Stimulated activated CD4-positive, alpha-beta T cell treated with anti-CD3 and anti-CD28 coated beads, Interleukin-1b, Interleukin-23, amount 100 ng/mL, for 1 hour (primary cell): ENCODE measurements around the gene NISCH.

Source experiments
- DNase-seq, 2 donors: peaks; one replicate each; pipeline ENCODE4 v3.0.0-alpha.2; 2020; ENCODE audit warnings: low read depth in 2 of 2

The NISCH gene

DNA sequence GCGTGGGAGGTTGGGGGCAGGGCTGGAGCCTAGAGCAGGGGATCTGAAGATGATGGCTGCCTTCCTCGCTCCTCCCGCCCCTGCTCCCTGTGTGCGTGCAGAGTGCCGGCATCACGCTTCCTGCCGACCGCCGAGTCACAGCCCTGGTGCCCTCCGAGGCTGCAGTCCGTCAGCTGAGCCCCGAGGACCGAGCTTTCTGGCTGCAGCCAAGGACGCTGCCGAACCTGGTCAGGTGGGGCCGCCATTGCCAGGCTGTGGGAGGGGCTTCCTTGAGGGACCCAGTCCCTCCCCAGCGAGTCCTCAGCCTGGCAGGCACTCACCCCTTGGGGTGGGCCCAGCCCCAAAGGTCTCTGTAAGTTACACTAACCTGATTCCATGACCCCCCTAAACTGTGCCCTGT lies 57.3 kb downstream of the NISCH start:
- DNase-seq = no peak

DNA sequence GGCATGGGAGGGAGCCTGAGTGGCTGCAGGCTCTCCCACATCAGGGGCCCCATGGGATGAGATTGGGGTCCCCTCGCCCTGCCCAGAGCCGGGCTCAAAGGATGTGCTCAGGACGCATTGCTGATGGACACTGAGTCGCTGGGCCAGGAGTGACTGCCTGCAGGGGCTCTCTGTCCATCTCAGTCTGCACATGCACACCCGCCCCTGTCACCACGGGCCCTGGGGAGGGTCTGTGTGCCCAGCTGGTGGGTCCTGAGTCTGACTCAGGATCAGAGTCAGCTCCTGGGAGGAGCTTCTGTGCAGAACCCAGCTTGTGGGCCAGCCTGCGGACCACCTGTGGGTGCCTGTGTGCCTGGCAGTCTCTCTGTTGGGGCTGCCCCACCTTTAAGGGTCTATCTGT lies 57.9 kb downstream of the NISCH start:
- DNase-seq = no peak

DNA sequence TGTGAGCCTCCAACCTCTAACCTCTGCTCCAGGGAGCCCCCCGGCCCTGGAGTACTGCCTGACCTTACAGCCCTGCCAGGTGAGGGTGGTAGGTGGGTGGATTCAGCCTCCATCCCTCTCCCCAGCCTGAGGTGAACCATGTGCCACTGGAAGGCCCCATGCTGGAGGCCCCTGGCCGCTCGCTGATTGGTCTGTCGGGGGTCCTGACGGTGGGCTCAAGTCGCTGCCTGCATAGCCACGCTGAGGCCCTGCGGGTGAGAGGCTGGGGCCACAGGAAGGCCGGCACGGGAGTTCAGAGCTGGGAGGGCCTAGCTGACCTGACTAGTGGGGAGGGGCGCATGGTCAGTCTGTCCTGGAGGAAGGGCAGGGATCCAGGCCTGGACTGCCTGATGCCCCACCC lies 59.2 kb downstream of the NISCH start:
- DNase-seq = no peak

DNA sequence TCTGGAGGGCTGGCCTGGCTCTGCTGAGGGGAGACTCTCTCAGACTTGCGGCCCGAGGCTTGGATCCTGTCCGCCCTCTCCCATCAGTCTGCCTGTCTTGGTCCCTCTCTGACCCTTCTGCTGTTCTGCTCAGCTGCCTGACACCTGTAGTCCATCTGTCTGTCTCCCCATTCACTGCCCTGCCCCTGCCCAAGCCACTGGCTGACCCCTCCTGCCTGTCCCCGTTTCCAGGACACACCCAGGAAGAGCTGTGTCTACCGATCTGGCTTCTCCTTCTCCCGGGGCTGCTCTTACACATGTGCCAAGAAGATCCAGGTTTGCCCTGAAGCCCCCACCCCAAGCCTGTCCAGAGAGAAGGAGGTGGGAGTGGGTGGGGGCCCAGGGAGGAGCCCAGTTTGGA lies 59.8 kb downstream of the NISCH start:
- DNase-seq = no peak

DNA sequence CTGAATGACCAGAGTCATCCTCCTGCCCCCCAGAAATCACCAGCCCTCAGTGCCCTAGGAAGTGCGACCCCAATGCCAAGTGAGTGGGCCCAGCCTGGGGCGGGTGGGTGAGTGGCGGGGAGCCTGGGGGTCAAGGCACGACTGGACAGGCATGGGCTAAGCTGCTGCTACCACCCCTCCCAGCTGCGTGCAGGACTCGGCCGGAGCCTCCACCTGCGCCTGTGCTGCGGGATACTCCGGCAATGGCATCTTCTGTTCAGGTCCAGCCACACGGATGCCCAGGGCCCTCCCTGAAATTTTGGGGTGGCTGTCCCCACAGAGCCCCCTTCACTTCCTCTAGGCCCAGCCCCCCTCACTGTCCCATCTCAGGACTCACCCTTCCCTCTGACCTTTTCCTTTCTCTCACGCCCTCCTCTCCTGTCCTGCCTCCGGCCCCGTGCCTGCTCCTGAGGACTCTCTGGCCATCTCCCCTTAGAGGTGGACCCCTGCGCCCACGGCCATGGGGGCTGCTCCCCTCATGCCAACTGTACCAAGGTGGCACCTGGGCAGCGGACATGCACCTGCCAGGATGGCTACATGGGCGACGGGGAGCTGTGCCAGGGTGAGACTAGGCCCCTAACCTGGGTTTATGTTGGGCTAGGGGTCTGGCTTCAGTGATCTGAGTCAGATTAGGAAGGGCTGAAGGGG lies 61.2 kb downstream of the NISCH start:
- DNase-seq = no peak

DNA sequence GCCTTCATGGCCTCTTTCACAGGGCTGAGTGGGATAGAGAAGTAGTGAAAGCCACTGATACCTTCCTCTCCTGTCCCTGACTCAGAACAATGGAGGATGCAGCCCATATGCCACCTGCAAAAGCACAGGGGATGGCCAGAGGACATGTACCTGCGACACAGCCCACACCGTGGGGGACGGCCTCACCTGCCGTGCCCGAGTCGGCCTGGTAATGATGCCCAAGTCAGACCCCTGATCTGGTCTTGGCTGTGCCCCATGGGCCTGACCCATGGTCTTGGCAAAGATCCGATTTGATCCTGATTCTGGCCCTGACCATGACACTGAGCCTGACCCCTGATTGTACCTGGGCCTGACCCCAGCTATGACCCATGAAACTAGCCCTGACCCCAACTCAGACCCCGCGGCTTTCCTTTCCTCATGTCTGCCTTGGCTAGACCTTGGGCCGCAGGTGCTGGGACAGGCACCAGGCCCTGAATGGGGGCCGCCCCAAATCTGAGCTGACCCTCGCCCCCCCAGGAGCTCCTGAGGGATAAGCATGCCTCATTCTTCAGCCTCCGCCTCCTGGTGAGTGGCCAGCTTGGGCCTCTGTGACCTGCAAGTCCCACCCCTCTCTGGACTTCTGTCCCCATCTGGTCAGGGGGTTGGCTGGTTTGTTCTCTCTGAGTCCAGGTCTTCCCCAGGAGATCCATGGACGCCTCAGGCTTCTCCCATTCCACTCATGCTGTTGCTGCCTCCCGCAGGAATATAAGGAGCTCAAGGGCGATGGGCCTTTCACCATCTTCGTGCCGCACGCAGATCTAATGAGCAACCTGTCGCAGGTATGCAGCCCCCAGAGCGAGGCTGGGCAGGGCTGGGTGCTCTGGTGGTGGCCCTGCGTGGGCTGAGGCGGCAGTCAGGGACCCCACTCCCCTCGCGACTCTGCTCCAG lies 62.7 kb downstream of the NISCH start:
- no peak for DNase-seq

DNA sequence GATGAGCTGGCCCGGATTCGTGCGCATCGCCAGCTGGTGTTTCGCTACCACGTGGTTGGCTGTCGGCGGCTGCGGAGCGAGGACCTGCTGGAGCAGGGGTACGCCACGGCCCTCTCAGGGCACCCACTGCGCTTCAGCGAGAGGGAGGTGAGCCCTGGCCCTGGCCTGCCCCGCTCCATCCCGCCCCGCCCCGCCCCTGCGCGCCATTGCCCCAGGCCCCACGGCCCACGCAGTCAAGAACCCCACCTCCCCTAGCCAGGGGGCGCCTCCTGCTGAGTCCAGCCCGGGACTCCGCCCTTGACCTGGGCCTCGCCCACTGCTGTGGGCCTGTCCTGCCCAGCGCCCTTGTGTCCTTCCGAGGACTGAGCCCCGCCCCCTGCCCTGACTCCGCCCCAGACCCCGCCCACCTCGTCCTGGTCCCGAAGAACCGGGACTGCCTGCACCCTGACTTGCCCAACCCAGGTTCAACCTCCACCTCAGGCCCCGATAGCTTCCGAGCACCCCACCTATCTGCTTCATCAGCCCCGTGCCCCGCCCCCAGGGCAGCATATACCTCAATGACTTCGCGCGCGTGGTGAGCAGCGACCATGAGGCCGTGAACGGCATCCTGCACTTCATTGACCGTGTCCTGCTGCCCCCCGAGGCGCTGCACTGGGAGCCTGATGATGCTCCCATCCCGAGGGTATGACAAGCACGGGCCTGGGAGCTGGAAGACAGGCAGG lies 63.5 kb downstream of the NISCH start:
- DNase-seq = no peak

DNA sequence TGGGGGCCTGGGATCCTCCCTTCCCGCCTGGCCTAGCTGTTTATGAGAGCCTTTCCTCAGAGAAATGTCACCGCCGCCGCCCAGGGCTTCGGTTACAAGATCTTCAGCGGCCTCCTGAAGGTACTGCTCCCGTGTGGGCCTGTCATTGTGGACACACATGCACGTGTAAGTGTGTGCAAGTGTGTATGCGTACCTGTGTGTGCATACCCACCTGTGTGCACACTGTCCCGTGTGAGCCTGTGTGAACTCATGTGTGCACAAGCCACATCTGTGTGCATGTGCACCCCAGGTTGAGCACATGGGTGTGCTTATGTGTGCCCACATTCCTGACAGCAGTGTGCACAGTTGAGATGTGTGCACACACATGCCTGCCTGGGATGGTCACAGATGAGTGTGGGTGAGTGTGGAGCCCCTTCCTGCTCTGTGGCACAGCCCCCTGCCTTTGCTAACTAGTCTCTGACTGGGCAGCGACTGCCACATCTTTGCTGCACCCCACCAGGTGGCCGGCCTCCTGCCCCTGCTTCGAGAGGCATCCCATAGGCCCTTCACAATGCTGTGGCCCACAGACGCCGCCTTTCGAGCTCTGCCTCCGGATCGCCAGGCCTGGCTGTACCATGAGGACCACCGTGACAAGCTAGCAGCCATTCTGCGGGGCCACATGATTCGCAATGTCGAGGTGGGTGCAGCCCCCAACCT lies 64.2 kb downstream of the NISCH start:
- no peak for DNase-seq

DNA sequence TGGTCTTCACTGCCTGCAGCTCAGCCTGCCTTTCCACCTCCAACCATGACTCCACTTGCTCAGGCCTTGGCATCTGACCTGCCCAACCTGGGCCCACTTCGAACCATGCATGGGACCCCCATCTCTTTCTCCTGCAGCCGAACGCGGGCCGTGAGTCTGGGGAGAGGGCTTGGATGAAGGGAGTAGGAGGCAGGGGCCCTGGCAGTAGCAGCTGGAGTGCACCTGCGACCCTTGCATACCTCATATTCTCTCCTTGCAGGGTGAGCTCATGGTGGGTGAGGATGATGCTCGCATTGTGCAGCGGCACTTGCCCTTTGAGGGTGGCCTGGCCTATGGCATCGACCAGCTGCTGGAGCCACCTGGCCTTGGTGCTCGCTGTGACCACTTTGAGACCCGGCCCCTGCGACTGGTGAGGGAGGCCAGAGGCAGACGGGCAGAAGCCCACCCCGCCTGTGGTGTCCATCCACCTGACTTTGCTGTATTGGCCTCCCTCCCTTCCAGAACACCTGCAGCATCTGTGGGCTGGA lies 64.8 kb downstream of the NISCH start:
- DNase-seq = no peak

DNA sequence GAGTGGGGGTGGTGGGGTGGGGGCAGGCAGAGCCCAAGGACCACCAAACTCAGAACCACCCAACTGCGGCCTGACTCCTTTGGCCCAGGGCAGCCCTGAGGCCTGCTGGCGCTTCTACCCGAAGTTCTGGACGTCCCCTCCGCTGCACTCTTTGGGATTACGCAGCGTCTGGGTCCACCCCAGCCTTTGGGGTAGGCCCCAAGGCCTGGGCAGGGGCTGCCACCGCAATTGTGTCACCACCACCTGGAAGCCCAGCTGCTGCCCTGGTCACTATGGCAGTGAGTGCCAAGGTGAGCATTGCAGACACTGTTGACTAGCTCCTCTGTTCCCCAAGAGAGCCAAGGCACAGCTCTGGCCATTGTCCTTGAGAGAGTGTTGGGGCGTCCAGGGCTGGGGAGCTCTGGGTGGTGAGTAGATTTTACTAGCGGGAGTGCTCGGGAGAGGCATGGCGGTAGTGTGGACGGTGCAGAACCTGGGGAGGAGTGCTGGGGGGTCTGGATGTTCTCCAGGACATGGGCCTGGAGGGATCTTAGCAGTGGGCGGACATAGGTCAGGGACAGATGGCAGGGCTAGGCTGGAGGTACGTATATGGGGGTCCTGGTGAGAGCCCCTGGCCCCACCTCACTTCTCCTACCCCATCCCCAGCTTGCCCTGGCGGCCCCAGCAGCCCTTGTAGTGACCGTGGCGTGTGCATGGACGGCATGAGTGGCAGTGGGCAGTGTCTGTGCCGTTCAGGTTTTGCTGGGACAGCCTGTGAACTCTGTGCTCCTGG lies 65.5 kb downstream of the NISCH start:
- DNase-seq = no peak

DNA sequence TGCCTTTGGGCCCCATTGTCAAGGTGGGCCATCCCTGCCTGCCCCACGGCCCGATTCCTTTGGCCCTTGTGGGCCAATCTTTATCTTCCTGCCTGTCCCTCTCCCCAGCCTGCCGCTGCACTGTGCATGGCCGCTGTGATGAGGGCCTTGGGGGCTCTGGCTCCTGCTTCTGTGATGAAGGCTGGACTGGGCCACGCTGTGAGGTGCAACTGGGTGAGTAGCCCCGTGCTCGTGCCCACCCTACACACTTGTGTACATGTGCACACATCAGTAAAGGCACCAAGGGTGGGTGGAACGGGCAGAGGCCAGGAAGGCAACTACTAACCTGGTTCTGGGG lies 66.1 kb downstream of the NISCH start:
- no peak for DNase-seq

DNA sequence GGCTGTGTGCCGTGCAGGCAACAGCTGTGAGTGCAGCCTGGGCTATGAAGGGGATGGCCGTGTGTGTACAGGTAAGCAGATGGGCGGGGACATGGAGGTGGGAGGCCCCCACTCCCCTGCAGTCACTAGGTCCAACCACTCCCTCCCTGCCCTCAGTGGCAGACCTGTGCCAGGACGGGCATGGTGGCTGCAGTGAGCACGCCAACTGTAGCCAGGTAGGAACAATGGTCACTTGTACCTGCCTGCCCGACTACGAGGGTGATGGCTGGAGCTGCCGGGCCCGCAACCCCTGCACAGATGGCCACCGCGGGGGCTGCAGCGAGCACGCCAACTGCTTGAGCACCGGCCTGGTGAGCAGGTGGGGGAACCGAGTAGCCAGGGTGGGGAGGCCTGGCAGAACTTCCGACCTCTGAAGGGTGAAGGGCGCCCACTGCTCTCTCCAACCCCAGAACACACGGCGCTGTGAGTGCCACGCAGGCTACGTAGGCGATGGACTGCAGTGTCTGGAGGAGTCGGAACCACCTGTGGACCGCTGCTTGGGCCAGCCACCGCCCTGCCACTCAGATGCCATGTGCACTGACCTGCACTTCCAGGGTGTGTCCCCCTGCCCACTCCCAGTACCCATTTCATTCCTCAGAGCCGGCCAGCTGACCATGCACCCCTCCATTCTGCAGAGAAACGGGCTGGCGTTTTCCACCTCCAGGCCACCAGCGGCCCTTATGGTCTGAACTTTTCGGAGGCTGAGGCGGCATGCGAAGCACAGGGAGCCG lies 66.7 kb downstream of the NISCH start:
- no peak for DNase-seq

DNA sequence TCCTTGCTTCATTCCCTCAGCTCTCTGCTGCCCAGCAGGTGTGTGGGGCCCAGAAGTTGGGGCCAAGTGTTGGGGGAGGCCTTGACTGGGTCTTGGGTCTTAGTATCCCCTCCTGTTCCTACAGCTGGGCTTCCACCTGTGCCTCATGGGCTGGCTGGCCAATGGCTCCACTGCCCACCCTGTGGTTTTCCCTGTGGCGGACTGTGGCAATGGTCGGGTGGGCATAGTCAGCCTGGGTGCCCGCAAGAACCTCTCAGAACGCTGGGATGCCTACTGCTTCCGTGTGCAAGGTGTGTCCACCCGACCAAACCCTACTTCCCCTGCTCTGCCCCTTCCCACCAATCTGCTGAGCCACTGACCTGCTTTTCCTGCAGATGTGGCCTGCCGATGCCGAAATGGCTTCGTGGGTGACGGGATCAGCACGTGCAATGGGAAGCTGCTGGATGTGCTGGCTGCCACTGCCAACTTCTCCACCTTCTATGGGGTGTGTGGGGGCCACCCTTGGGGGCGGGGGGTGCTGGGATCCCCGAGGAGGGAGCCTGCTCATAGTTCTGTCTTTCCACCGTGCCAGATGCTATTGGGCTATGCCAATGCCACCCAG lies 67.3 kb downstream of the NISCH start:
- no peak for DNase-seq

DNA sequence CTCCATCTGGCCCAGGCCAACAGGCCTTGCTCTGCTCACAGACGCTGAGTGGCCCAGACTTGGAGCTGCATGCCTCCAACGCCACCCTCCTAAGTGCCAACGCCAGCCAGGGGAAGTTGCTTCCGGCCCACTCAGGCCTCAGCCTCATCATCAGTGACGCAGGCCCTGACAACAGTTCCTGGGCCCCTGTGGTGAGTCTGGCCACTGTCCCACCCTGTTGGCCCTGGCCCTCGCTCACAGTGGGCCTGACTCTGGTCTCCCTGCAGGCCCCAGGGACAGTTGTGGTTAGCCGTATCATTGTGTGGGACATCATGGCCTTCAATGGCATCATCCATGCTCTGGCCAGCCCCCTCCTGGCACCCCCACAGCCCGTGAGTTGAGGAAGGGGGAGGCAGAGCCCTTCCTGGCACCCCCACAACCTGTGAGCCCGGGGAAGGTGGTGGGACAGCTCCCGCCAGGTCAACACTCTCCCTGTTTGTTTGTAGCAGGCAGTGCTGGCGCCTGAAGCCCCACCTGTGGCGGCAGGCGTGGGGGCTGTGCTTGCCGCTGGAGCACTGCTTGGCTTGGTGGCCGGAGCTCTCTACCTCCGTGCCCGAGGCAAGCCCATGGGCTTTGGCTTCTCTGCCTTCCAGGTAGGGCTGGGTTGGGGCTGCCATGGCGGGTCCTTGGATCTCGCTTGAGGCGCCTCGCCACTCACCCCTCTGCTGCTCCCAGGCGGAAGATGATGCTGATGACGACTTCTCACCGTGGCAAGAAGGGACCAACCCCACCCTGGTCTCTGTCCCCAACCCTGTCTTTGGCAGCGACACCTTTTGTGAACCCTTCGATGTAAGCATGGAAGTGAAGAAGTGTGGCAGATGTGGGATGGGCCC lies 68.2 kb downstream of the NISCH start:
- no peak for DNase-seq

DNA sequence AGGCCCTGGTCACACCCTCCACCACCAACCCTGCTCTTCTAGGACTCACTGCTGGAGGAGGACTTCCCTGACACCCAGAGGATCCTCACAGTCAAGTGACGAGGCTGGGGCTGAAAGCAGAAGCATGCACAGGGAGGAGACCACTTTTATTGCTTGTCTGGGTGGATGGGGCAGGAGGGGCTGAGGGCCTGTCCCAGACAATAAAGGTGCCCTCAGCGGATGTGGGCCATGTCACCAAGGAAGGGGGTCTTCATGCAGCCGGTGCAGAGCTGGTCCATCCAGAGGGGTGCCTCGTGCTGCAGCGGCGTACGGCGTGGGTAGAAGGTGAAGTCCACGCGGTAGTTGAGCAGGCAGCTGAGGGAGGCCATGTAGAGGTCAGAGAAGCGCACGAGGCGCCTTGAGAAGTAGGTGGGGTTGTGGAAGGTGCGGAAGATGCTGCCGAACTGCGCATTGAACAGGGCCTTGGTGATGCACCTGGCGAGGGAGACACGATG lies 68.9 kb downstream of the NISCH start:
- DNase-seq = no peak

DNA sequence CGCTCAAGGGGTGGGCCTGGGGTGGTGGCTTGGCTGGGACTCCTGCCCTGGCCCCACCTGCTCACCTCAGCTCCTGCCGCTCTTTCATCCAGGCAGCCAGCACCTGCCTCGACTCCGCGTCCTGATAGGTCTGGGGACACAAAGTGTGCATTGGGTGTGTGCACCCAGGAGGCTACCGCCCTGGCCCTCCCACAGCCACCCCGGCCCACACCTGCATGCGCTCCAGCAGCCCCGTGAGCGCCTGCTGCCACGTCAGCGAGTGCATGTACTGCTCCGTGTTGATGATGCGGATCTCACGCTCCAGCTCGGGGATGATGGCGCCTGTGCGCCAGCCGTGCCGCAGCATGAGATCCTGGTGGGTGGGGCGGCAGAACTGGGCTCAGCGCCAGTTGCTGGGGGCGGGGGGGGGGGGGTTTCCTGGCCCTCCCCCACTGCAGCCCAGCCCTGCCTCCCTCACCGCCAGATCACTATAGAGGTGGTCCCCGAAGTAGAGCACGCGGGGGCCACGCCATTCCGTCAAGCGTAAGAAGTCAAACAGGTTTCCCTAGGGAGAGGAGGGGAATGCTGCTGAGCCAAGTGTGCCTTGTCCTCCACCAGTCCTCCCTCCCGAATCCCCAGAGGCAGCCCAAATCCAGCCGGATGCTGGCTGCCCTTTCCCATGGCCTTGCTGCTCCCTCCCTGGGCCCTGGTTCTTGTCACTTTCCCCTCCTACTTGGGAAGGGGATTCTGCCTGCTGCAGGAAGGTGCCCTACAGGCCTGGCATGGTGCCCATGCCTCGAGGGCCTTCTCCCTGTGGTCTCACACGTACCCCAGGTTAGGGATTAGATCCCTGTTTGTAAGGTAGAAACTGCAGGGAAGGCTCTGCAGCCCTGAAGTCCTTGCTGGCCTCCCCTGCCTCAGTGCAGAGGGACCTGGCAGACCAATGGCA lies 69.6 kb downstream of the NISCH start:
- DNase-seq = no peak

DNA sequence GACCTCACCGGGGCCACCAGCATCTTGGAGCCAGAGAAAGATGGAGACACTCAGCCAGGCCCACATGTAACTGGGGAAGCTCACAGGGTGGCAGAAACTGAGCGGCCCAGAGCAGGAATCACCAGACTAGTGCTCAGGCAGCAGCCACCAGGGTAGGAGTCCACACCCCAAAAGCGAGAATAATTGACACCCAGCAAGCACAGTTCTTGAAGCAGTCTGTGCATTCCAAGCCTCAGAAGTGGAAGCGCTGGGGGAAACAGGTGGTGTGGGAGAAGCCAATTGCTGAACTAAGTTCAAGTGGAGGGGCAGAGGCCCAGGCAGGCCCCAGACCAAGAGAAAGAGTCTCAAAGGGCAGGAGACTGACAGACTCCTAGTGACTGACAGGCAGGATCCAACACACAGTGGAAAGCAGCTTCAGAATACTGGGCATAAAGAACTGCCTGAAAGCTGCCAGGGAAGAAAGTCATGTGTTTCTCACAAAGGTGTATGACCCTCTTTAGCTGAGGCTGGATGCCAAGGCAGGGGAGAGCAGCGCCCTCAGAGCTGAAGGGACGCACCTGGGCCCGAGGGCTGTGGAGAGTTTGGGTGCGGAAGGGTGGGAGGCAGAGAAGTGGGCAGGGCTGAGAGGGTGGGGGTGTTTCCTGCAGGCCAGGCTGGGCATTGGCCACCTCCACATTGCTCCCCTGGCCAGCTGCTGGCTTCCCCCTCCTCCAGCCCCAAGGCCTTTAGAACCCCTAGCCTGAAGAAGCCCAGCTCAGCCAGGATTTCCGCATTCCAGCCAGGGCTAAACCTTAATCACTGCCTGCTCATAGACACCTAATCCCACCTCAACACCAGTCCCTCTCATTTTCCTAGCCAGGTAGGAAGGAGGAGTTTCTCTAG lies 70.5 kb downstream of the NISCH start:
- no peak for DNase-seq
